ENCODE data around the gene EML5. TPM values are rescaled to one million over a fixed set of nuclear protein-coding genes. Genes with fewer than 3 reads are reported as not detected.

Gene EML5
- total RNA-seq, 2 experiments from 2014 or later = 2.8 to 3.1 TPM

- ChIA-PET POLR2A (no interaction called here), CTCF (interaction anchor here (2.1 kb wide), 1 partner anchor 10 kb away, joined by 4 read pairs; no protein-coding TSS in a partner anchor)
- H3K9me3 Mint-ChIP-seq = no peaks in the 10 kb centered on the region
- Histone ChIP-seq H3K27ac (ENCODE audit: low read depth in 1 of 2, low read length in 2 of 2) (no peak overlapping the region), H3K4me1 (ENCODE audit: insufficient read depth, low read length) (no peaks in the 10 kb centered on the region), H3K27me3 (ENCODE audit: control insufficient read depth in 1 of 2, insufficient read depth in 2 of 2, low read length in 2 of 2) (no peaks in the 10 kb centered on the region), H3K36me3 (ENCODE audit: insufficient read depth, low read length) (no peaks in the 10 kb centered on the region), H3K9me3 (ENCODE audit: control insufficient read depth in 1 of 2, insufficient read depth in 1 of 2, low read length in 2 of 2) (peaks cover 0 to 4% of the 10 kb centered on the region in 2 experiments), H3K4me3 (ENCODE audit: low read length) (no peak overlapping the region)
- no peaks in the 10 kb centered on the region for H3K4me1 Mint-ChIP-seq (ENCODE audit: low read depth)
- DNase-seq (no peak), ATAC-seq (ENCODE audit: poor library complexity) (no peak)
- H3K4me3 Mint-ChIP-seq = no peak overlapping the region
- no peak overlapping the region for H3K27ac Mint-ChIP-seq
- intact Hi-C loops (cut with DNase I, micrococcal nuclease) = no loop called here
- H3K36me3 Mint-ChIP-seq (ENCODE audit: low read depth) = peaks cover 33% of the 10 kb centered on the region
- H3K27me3 Mint-ChIP-seq = no peaks in the 10 kb centered on the region
- TF ChIP-seq CTCF (IDR thresholded peaks at IDR 0.05) = no peak
Observed at GRCh38 chr14:88733121-88733520, 59.6 kb downstream of the EML5 start.

- TF ChIP-seq CTCF (IDR thresholded peaks at IDR 0.05) = no peak
- Mint-ChIP-seq H3K27me3 (no peaks in the 10 kb centered on the region), H3K4me1 (ENCODE audit: low read depth) (no peaks in the 10 kb centered on the region), H3K36me3 (ENCODE audit: low read depth) (peaks cover 13% of the 10 kb centered on the region), H3K9me3 (no peaks in the 10 kb centered on the region), H3K27ac (no peak overlapping the region), H3K4me3 (no peak overlapping the region)
- ATAC-seq (ENCODE audit: poor library complexity) (no peak), DNase-seq (no peak)
- Histone ChIP-seq H3K4me1 (ENCODE audit: insufficient read depth, low read length) (no peaks in the 10 kb centered on the region), H3K9me3 (ENCODE audit: control insufficient read depth in 1 of 2, insufficient read depth in 1 of 2, low read length in 2 of 2) (no peaks in the 10 kb centered on the region), H3K27me3 (ENCODE audit: control insufficient read depth in 1 of 2, insufficient read depth in 2 of 2, low read length in 2 of 2) (no peaks in the 10 kb centered on the region), H3K27ac (ENCODE audit: low read depth in 1 of 2, low read length in 2 of 2) (no peak overlapping the region), H3K36me3 (ENCODE audit: insufficient read depth, low read length) (no peaks in the 10 kb centered on the region), H3K4me3 (ENCODE audit: low read length) (no peak overlapping the region)
- ChIA-PET POLR2A (no interaction called here), CTCF (interaction anchor here (0.9 kb wide), 1 partner anchor 16 kb away, joined by 3 read pairs; no protein-coding TSS in a partner anchor)
- intact Hi-C loops (cut with DNase I, micrococcal nuclease) = no loop called here
Observed at GRCh38 chr14:88729159-88729558, 63.6 kb downstream of the EML5 start.

- H3K36me3 ChIP-seq (ENCODE audit: insufficient read depth, low read length) = no peaks in the 10 kb centered on the region
- no peaks in the 10 kb centered on the region for H3K4me1 ChIP-seq (ENCODE audit: insufficient read depth, low read length)
- H3K27me3 ChIP-seq (ENCODE audit: control insufficient read depth in 1 of 2, insufficient read depth in 2 of 2, low read length in 2 of 2) = no peaks in the 10 kb centered on the region
- no peaks in the 10 kb centered on the region for H3K9me3 ChIP-seq (ENCODE audit: control insufficient read depth in 1 of 2, insufficient read depth in 1 of 2, low read length in 2 of 2)
- ChIA-PET CTCF (no interaction called here), POLR2A (no interaction called here)
- no peak for TF ChIP-seq CTCF (IDR thresholded peaks at IDR 0.05)
- no peak overlapping the region for H3K27ac ChIP-seq (ENCODE audit: low read depth in 1 of 2, low read length in 2 of 2)
- intact Hi-C loops (cut with DNase I, micrococcal nuclease) = no loop called here
- Mint-ChIP-seq H3K4me3 (no peak overlapping the region), H3K27me3 (no peaks in the 10 kb centered on the region), H3K36me3 (ENCODE audit: low read depth) (peaks cover 4% of the 10 kb centered on the region), H3K4me1 (ENCODE audit: low read depth) (no peaks in the 10 kb centered on the region), H3K9me3 (peaks cover 3% of the 10 kb centered on the region), H3K27ac (no peak overlapping the region)
- no peak for DNase-seq
- H3K4me3 ChIP-seq (ENCODE audit: low read length) = no peak overlapping the region
- no peak for ATAC-seq (ENCODE audit: poor library complexity)
Observed at GRCh38 chr14:88727057-88727456, 65.7 kb downstream of the EML5 start.
